GM19467 (cell line): Measurements from ENCODE around the gene FGF16.
A peak's percentile ranks its signal among the peaks of the same experiment; 100 is the strongest.
"Not testable (repeated sequence)": the region's sequence is repeated elsewhere in the genome, so short reads cannot be mapped to it uniquely, and the experiment has no call there.

Experiments
- ATAC-seq: cut with Tn5 transposase; IDR thresholded peaks from one replicate; pipeline ENCODE4 v1.9.1; 2021; ENCODE audit warnings: mild to moderate bottlenecking, moderate library complexity; ENCODE audit not compliant: unreplicated experiment

Gene FGF16

DNA sequence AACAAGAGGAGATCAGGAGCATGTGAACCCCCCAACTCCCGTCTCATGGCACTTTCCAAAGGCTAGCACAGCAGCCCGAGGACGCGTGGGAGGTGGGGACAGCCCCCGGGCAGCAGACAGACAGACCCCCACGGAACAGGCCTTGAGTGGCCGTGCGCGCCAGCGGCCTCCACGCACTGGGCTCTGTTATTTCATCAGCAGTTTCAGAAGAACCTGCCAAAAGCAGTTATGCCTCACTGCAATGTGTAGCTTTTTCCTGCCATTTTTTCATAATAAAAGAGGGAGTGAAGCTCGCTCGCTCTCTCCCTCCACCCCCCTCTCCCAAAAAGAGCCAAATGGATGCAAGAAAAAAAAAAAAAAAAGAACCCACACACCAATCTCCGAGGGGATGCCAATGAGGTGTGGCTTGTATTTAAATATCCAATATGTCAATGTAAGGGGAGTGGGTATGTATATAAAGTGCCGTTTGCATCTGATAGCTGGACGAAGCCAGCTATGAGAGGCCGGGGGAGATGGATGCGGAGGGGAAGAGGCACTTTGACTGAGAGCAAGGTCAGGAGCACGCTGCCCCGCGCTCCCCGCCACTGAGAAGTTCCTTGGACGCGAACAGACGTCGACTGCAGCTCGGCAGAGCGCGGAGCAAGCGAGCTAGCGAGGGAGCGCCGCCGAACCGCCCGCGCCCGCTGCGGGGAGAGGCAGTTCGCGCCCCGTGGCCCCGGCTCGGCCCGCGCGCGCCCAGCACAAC lies at the start of gene FGF16:
FGF16 (plus strand) TSS at position 482 of the 745 bp plus-strand sequence. CDS start 286 bp downstream, outside the sequence.
- ATAC-seq: no peak

DNA sequence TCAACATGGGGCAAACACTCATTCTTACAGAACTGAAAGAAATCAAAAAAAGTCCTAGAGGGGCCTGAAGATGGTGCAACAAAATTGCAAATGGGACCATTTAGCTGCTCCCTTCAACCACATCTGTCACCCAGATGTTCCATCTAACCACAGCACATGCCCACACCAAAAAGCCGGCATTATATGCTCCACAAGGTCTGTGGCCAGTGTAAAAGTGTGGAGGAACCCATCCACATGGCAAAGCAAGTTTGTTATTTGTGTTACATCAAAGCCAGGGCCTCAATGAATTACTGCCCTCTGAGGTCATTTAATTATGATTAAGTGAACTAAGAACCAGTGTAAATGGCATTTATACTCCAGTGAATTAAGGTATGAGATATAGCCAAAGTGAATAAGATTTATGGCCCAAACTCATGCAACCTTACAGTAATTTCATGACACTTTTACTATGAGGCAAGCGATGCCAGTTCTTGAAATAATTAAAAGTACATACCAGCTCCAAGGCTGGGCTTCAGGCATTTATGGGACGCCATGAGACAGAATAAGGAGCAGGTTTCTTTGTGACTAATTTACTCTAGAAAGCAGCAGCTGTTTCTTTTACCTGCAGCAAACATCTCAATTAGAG lies 48.7 kb upstream of the FGF16 start:
- no peak for ATAC-seq

DNA sequence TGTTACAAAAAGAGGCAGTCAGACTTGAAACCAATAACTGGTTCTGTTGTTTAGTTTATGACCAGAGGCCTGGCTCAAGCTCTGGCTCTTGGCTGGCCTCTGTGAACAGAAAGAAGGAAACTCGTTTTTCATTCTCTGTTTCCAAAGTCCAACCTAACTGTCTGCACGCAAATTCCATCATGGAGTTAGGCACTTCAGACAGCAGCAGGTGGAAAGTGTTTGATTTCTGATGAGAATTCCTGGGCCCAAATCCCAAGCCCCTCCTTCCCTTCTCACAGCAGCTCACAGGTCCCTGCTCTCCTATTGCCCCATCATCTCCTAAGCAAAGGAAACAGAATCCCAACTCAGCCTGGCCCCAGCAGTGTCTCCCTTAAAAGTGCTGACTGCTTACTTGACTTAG lies 42.8 kb upstream of the FGF16 start:
- no peak for ATAC-seq

DNA sequence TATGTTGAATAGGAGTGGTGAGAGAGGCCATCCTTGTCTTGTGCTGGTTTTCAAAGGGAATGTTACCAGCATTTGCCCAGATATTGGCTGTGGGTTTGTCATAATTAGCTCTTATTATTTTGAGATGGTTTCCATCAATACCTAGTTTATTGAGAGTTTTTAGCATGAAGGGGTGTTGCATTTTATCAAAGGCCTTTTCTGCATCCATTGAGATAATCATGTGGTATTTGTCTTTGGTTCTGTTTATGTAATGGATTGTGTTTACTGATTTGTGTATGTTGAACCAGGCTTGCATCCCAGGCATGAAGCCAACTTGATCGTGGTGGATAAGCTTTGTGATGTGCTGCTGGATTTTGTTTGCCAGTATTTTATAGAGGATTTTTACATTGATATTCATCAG lies 39.4 kb upstream of the FGF16 start:
- ATAC-seq: not testable (repeated sequence)

DNA sequence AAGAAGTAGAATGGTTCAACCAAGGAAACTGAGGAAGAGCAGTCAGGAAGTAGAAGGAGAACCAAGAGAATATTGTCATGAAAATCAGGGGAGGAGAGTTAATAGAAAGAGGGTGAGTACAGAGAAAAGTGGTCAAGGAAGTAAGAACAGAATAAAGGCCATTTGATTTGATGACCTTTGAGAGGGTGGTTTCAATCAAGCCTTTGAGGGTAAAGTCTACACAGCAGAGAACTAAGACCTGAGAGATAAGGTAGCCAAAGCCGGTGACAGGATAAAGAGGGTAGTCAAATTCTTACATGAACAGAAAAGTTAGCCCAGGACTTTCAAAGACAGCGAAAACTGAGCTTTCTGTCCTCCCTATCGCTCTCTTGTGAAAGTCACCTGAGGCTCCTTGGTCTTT lies 34.6 kb upstream of the FGF16 start:
- no peak for ATAC-seq

DNA sequence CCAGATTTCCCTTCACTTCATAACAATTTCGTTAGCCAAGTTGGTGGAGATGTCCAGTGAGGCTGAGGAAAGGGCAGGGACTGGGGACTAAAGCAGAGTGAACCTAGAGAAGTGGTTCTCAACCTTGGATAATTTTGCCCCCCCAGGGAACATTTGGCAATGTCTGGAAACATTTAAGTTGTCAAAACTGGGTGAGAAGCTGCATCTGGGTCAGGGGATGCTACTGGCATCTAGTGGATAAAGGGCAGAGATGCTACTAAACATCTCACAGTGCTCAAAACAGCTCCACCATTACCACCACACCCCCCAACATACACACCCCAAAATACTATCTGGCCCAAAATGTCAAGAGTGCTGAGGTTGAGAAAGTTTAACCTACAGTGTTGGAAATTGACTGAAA lies 32.0 kb upstream of the FGF16 start:
- no peak for ATAC-seq

DNA sequence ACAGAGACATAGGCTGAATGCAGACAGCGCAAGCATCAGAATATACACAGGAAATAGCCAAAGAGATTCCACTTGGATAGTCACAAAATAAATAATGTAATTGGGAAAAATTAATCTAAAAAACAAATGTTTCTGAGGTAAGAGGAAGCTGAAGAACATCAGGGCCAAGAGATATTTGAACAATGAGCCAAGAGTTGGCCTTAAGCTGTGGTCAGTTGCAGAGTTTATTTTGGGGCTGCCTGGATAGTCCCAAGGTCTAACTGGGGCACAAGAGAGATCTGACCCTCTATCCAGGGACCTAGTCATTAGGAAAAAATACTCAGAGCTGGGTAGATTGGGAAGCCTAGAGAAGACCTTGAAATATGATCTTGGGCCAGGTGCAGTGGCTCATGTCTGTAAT lies 31.3 kb upstream of the FGF16 start:
- ATAC-seq: no peak

DNA sequence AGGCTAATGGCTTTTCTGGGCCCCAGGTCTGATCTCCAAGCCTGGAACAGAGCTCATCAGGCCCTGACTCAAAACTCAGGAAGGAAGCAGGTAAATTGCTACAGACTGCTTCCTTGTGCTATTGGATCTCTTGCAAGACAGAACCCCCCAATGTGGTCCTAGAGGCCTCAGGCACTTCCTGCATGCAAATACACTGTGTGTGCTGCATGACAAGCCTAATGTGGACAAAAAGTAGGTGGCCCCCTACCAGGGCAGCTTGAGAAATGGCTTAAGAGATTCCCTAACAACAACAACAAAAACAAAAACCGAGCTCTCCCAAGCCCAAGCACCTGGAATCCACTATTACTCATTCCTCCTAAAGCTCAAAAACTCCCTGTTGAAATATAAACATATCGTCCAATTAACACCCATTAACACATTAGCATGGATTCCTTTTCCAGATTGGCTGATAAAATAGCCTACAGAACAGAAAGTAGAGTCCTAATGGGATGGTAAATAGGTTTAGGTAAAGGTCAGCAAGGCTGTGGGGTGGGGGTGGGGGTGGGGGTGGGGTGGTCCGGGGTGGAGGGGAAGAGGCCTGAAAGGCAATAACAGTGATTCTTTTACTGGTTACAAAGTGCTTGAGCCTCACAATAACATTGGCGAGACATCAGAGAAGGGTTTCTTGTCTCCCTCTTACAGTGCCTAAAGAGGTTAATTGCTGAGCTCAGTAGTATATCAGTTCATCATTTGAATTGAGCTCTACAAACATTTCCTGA lies 24.1 kb upstream of the FGF16 start:
- no peak for ATAC-seq

DNA sequence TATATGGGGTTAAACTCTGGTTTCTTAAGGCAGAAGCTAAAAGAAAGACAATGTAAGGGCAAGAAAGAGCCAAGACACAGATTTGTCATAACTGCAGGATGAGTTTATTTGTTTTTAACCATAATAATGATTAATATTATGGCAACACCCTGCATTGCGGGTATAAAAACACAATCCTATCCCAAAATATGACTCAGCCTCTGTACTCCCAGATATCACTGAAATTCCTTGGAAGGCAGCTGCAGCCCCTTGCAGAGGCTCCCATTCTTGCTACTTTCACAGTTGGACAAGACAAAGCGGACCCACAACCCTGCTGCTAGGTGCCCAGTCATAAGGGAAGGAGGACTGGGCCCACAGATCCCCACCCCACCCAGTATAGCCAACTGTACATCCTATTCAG lies 20.4 kb upstream of the FGF16 start:
- ATAC-seq: no peak

DNA sequence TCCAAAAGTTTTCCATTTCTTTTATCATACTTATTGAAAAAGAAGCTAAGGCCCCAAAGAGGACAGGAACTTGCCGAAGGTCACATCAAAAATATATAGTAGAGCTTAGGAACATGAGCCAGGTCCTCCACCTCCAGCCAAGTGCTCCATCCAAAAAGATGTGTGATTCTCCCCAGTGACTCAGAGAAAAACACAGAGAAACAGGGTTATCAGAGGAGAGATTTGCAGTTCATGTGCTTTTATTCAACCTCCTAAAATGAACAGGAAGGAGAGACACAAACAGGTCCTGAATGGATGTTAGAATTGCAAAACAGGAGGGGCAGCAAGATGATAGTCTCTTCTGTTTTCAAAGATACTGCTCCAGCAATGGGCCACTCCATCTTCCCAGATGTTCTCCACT lies 19.6 kb upstream of the FGF16 start:
- ATAC-seq: no peak

DNA sequence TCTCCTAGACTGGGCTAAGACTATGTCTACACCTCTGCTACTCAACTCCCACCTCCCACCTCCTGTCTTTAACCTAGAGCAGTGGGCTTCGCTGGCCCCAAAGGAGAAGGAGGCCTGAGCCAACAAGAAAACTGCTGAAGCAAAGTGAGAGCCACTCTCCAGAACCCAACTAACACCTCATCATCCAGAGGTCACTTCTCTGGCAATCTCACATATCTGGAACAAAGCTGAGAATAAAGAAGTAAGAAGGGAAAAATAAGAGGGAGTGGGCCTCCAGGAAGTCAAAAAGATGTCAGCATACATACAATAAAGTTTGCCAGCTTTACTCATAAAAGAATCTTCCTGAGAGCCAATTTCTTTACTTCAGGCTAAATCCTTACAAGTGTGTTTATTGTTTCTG lies 18.6 kb upstream of the FGF16 start:
- ATAC-seq: no peak

DNA sequence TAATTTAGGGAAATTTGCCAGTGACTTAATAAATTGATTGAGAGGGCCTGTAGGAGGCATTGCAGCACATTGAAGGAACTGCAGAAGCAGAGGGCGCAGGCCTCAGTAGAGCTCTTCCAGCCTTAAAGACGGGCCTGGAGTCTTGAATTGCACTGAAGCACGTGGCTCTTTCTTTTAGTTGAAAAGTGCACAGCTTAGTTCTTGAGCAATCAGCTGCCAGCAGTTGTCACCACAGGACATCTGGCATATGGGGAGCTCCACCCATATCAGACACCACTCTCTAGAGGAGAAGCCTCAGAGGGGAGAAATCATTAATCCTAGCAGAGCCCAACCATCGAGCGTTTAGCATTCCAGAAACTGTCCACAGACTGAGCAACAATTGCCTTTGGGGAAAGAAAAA lies 16.0 kb upstream of the FGF16 start:
- peak; percentile 64 for ATAC-seq

DNA sequence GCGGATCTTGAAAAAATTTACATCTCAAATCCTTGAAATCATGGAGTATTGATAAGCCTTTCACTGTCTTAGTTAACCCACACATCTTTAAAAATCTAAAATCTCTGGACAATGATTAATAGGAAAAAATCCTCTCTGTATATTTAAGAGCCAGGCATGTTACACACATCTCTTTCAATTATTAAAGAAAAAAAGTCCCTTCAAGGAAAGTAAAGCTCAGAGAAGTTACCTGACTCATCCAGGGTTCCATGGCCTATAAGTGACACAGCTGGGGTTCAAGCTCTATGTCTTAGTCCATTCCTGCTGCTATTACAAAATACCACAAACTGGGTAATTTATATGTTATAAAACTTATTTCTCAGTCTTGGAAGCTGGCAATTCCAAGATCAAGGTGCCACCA lies 14.2 kb upstream of the FGF16 start:
- no peak for ATAC-seq

DNA sequence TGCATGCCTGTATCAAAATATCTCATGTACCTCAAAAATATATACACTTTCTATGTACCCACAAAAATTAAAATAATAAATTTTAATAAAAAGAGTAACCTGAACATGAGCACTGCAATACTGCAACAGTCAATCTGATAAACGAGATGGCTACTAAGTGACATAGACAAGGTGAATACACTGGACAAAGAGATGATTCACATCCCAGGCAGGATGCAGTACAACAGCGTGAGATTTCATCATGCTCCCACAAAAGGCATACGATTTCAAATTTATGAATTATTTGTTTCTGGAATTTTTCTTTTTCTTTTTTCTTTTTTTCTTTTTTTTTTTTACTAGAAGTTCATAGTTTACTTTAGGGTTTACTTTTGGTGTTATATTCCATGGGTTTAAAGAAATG lies 12.2 kb upstream of the FGF16 start:
- ATAC-seq: no peak

DNA sequence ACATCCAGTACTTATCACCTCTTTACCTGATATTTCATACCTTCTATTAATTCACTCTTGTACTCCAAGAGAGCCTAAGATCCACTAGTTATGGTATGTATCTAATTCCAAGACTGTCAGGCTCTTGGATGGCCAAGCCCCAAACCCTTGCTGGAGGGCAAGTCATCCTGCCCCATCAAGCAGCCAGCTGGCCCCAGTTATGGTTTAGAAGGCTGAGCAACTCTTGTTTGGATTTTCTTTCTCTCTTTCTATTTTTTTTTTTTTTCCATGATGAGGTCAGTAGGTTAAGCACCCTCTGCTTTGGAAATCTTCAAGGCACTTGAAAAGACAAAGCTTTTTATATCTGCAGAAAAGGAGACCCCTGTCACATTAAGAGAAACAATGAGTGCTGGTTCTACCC lies 10.9 kb upstream of the FGF16 start:
- ATAC-seq: no peak

DNA sequence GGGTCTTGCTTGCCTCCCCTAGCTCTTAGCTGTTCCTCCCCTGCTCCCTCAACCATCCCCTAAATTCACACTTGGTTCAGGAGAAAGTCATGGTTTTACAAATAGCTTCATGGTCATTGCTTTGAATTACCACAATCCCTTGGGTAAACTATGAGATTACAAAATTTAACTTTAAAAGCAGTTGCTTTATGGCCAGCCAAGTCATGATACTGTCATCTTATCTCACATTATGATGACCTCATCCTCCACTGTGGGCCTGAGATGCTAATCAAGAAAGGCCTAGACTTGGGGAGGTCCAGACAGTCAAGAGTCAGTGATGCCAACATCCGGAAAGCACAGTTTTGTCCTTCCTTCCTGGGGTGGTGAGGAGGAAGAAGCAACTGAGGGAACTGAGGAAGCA lies 10.5 kb upstream of the FGF16 start:
- ATAC-seq: no peak

DNA sequence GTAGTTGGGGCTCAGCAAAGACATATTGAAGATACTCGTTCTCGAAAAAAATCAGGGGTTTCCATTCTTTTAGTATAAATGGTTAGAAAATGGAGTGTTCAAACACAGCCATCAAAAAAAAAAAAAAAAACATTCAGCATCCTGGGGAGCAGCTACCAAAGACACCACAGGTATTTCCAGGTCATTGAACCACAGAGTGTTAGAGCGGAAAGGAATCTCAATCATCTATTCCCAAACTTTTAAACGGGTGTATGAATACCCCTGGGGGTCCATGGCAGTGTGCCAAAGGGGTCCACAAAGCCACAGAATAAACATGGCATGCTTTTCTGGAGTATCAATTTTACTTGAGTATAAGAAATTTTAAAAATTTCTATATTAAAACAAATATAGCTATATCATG lies 6.9 kb upstream of the FGF16 start:
- ATAC-seq: no peak

DNA sequence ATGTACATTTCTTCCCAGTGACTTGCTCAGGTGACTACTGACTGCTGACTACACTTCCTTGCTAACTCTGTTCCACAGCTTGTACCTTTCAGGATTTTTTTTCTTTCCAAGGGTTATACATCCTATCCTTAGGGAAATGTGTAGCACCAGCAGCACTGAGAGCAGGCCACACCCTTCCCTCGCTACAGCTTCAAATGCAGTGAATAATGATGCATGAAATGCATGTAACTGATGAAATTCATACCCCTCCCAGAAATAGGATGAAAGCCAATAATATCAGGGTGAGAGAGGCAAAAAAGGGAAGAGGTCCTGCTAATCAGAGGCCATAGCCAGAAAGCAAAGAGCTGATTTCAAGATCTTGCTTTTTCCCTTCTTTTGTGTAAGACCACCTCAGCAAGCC lies 6.2 kb upstream of the FGF16 start:
- no peak for ATAC-seq

DNA sequence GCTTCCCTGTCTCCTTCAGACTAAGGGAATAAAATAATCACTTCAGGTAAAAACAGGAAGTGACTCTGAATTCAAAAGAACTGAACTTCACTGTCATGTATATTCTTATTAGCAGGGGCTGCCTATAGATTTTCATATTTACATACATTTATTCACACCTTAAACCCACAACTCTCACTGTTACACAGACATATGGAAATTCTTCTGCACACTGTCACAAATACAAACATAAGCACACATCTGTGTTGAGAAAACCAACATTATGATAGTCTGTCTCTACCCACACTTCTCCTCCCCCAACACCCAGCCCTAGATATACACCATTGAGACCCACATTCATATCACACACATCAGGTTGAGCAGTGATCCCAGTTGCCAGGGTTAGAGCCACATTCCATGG lies 5.7 kb upstream of the FGF16 start:
- no peak for ATAC-seq

DNA sequence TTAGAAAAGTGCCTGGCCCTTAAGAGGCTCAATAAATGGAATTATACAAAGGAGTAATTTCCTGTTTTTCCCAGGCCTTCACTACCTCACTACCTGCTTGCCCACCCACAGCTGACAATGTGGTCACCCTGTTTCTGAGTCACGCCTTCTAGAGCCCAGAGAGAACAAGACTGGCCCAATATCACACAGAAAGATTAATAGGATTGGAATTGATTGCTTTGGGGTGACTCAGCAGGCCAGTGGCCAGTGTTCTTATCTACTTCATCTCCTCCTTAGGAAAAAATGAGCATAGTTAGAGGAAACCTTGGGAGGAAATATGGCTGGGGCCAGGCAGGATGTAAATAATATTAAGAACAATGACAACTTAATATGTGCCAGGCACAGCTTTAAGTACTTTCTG lies 4.5 kb upstream of the FGF16 start:
- no peak for ATAC-seq

DNA sequence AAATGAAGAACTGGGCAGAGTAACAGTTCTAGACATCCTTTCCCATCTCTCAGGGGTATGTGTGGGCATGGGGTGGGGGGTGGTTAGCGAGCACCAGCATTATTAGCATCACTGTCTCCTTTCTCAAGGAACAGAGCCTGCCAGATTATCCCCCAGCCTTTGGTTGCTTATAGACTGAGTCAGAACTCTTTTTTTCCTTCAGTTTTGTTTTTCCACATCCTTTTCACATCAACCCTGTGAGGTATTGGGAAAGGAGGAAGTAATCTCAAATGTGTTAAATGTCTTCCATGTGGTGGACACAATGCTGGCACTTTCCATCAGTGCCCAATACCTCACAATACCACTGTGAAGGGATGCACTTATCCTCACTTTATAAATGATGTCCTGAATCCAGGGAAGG lies 3.1 kb upstream of the FGF16 start:
- ATAC-seq: no peak

DNA sequence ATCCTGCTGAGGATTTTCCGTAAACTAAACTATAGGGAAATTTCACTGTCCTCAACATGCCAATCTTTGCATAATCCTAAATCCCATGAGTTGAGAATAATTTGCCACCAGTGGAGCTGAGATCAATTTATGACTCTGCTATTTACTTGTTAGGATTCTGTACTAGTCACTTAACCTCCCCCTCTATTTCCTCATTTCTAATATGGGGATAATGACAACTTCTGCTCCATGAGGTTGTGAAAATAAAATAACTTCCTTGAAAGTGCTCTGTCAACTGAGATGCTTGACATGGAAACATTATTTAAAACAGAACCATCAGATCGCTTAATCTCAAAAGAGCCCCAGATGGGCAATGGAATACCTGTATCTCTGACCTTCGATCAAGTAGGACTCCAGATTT lies 2.6 kb upstream of the FGF16 start:
- no peak for ATAC-seq
